HepG2 (cell line): ENCODE measurements around the gene COL8A1. TPM values are rescaled to one million over a fixed set of nuclear protein-coding genes. Genes with fewer than 3 reads are reported as not detected.

Experiments
- ATAC-seq: fragments of 200-7000 bp; cut with Tn5 transposase; 3 replicates; pipeline ENCODE4 v1.9.1; 2020; ENCODE audit warnings: mild to moderate bottlenecking, moderate library complexity
- BruUV-seq: library from RNA; stranded (reverse); fragments of 400-500 nt; replicated peaks from 2 replicates; lab custom pipeline; 2021; lab: Mats Ljungman, UMichigan
- CTCF ChIA-PET: fragments of 300-600 bp; formaldehyde crosslinking; extraction: SDS; loops from one replicate; lab custom pipeline; 2021; ENCODE audit warnings: low total read pairs, inconsistent platforms, low intra/inter-chr PET ratio; lab: Yijun Ruan, JAX
- POLR2A ChIA-PET: fragments of 350-600 bp; sonication (Branson Sonifier 250); formaldehyde crosslinking; loops from one replicate; lab custom pipeline; 2020; ENCODE audit warnings: antibody characterized with exemption, inconsistent platforms; lab: Yijun Ruan, JAX
- DNase-seq: peaks from one replicate; pipeline ENCODE4 v3.0.0-alpha.2; 2015; ENCODE audit warnings: low spot score
- FAIRE-seq: peaks from 3 replicates; lab custom pipeline; 2011; peaks lifted over from hg19 to GRCh38; lab: Jason Lieb, UNC
- H2AFZ ChIP-seq: one replicate; pipeline ENCODE4 v1.6.1; 2011; ENCODE audit warnings: low read length, inconsistent platforms
- H3K27ac ChIP-seq: fragments of 300-600 bp; 3 replicates; pipeline ENCODE4 v1.8.0; 2011; ENCODE audit warnings: mixed run types, mild to moderate bottlenecking, mixed read lengths, low read length, inconsistent platforms; ENCODE audit not compliant: insufficient read depth; ENCODE audit errors: extremely low read length
- H3K27me3 ChIP-seq, 2 experiments: fragments of 200-600 bp in 1 of 2; 2 replicates in 1 of 2; 3 replicates in 1 of 2; pipeline versions ENCODE4 v1.6.0 to v1.8.0; 2011; ENCODE audit warnings: low read length in 2 of 2, mild to moderate bottlenecking in 2 of 2, moderate library complexity in 2 of 2, inconsistent platforms in 1 of 2; ENCODE audit not compliant: insufficient read depth in 2 of 2, control insufficient read depth in 1 of 2
- H3K36me3 ChIP-seq, 2 experiments: fragments of 200-600 bp in 1 of 2; replicated peaks in 1 of 2; 2 replicates in 1 of 2; 3 replicates in 1 of 2; pipeline versions ENCODE4 v1.5.1 to v1.8.0; 2011; ENCODE audit warnings: low read length in 2 of 2, inconsistent platforms in 1 of 2; ENCODE audit not compliant: insufficient read depth in 2 of 2, control insufficient read depth in 1 of 2
- H3K4me1 ChIP-seq: 2 replicates; pipeline ENCODE4 v1.5.1; 2012; ENCODE audit warnings: low read length, inconsistent platforms; ENCODE audit not compliant: insufficient read depth
- H3K4me2 ChIP-seq: 2 replicates; pipeline ENCODE4 v1.6.0; 2011; ENCODE audit warnings: low read depth, low read length, inconsistent platforms
- H3K4me3 ChIP-seq, 3 experiments: fragments of 200-600 bp in 1 of 3; sonication (generic), shearing (Covaris generic) in 1 of 3; replicated peaks in 1 of 3; 2 replicates each; pipeline ENCODE4 v1.5.1; 2011 to 2016; ENCODE audit warnings: low read length in 3 of 3, inconsistent platforms in 2 of 3, low read depth in 2 of 3, mild to moderate bottlenecking in 2 of 3, control low read depth in 1 of 3, mixed read lengths in 1 of 3; ENCODE audit not compliant: insufficient read depth in 1 of 3
- H3K79me2 ChIP-seq: one replicate; pipeline ENCODE4 v1.6.1; 2011; ENCODE audit warnings: low read length, inconsistent platforms; ENCODE audit not compliant: insufficient read depth
- H3K9ac ChIP-seq: 2 replicates; pipeline ENCODE4 v1.6.0; 2011; ENCODE audit warnings: mild to moderate bottlenecking, low read depth, low read length, inconsistent platforms; ENCODE audit not compliant: insufficient read depth
- H3K9me3 ChIP-seq: 2 replicates; pipeline ENCODE4 v1.5.1; 2012; ENCODE audit warnings: mild to moderate bottlenecking, low read length
- H4K20me1 ChIP-seq: 2 replicates; pipeline ENCODE4 v1.6.0; 2011; ENCODE audit warnings: inconsistent platforms, mild to moderate bottlenecking, low read length, moderate library complexity; ENCODE audit not compliant: insufficient read depth
- CBFB ChIP-seq: sonication (generic); formaldehyde crosslinking; IDR thresholded peaks from 2 replicates; pipeline ENCODE4 v1.4.0; 2020; ENCODE audit warnings: missing genetic modification reagents
- FOXM1 ChIP-seq: sonication (generic); formaldehyde crosslinking; IDR thresholded peaks from 2 replicates; pipeline ENCODE4 v1.5.0; 2020; ENCODE audit warnings: missing genetic modification reagents
- HMG20B ChIP-seq: conservative IDR thresholded peaks from 2 replicates; pipeline ENCODE4 v1.6.1; 2016; ENCODE audit warnings: missing genetic modification reagents, missing compliant biosample characterization
- IRF2 ChIP-seq: IDR thresholded peaks from 2 replicates; pipeline ENCODE4 v1.6.1; 2018; ENCODE audit warnings: missing genetic modification reagents, missing compliant biosample characterization
- SNAPC2 ChIP-seq: sonication (generic); formaldehyde crosslinking; IDR thresholded peaks from 2 replicates; pipeline ENCODE4 v1.8.1; 2022; ENCODE audit warnings: mild to moderate bottlenecking, missing genetic modification reagents
- SRSF9 ChIP-seq: fragments of 200-400 bp; formaldehyde crosslinking; IDR thresholded peaks from 2 replicates; pipeline ENCODE4 v1.6.1; 2018; ENCODE audit warnings: borderline replicate concordance, mild to moderate bottlenecking, low read depth, low read length; ENCODE audit not compliant: insufficient read depth, poor library complexity, severe bottlenecking
- SYNCRIP ChIP-seq: fragments of 200-400 bp; formaldehyde crosslinking; IDR thresholded peaks from 2 replicates; pipeline ENCODE4 v1.6.1; 2018; ENCODE audit warnings: mild to moderate bottlenecking, low read depth, low read length; ENCODE audit not compliant: insufficient read depth
- TBX2 ChIP-seq: sonication (generic); formaldehyde crosslinking; IDR thresholded peaks from 2 replicates; pipeline ENCODE4 v1.5.0; 2020; ENCODE audit warnings: missing genetic modification reagents, mild to moderate bottlenecking, borderline replicate concordance
- TFE3 ChIP-seq: IDR thresholded peaks from 2 replicates; pipeline ENCODE4 v1.6.1; 2016
- ZKSCAN5 ChIP-seq: sonication (generic); formaldehyde crosslinking; IDR thresholded peaks from 2 replicates; pipeline ENCODE4 v1.5.1; 2020; ENCODE audit warnings: mild to moderate bottlenecking, missing genetic modification reagents
- ZNF274 ChIP-seq: sonication (generic); formaldehyde crosslinking; IDR thresholded peaks from 2 replicates; pipeline ENCODE4 v1.5.1; 2020; ENCODE audit warnings: mild to moderate bottlenecking, missing genetic modification reagents
- ZNF326 ChIP-seq: sonication (generic); formaldehyde crosslinking; IDR thresholded peaks from 2 replicates; pipeline ENCODE4 v1.4.0; 2020; ENCODE audit warnings: missing genetic modification reagents, borderline replicate concordance
- ZNF335 ChIP-seq: sonication (generic); formaldehyde crosslinking; IDR thresholded peaks from 2 replicates; pipeline ENCODE4 v1.4.0; 2020; ENCODE audit warnings: missing genetic modification reagents
- ZNF367 ChIP-seq: sonication (generic); formaldehyde crosslinking; IDR thresholded peaks from 2 replicates; pipeline ENCODE4 v1.4.0; 2020; ENCODE audit warnings: missing genetic modification reagents, borderline replicate concordance
- ZNF431 ChIP-seq: sonication (generic); formaldehyde crosslinking; IDR thresholded peaks from 2 replicates; pipeline ENCODE4 v1.9.0; 2022; ENCODE audit warnings: missing genetic modification reagents, low read depth, mild to moderate bottlenecking, borderline replicate concordance
- ZNF672 ChIP-seq: sonication (generic); formaldehyde crosslinking; IDR thresholded peaks from 2 replicates; pipeline ENCODE4 v1.8.1; 2022; ENCODE audit warnings: missing genetic modification reagents
- ZNF841 ChIP-seq: sonication (generic); formaldehyde crosslinking; IDR thresholded peaks from 2 replicates; pipeline ENCODE4 v1.8.1; 2023; ENCODE audit warnings: missing genetic modification reagents, borderline replicate concordance
- ZNF878 ChIP-seq: sonication (generic); formaldehyde crosslinking; IDR thresholded peaks from 2 replicates; pipeline ENCODE4 v1.8.1; 2023; ENCODE audit warnings: mild to moderate bottlenecking, missing genetic modification reagents, moderate library complexity
- WGBS: methylation state at CpG from one replicate; pipeline ENCODE4 v1.1.6; 2017; ENCODE audit warnings: low lambda C conversion rate; 5-methylcytosine and 5-hydroxymethylcytosine counted together
- in situ Hi-C: cut with HindIII; loops from 2 replicates; pipeline ENCODE4 v1.10.0; 2017; ENCODE audit warnings: low pct_unique_long_range_greater_than_20kb; ENCODE audit not compliant: extremely low pct_ligation_motif_present
- intact Hi-C: fragments of 100-400 bp; cut with micrococcal nuclease; formaldehyde crosslinking; loops from one replicate; pipeline ENCODE4 v1.10.0; 2022; ENCODE audit not compliant: unreplicated experiment
- polyA plus RNA-seq, 8 experiments: library from polyadenylated mRNA; depleted of rRNA in 3 of 8; stranded (reverse) in 7 of 8; unstranded in 1 of 8; fragments of >200 nt; fragmentation: Illumina TruSeq in 4 of 8; extraction: Trizol in 4 of 8; gene quantifications; 2 replicates each; pipeline versions ENCODE4 v1.2.1 to v1.2.3, GENCODE V29; 2011 to 2016; ENCODE audit warnings: low read depth in 4 of 8, missing spikeins in 1 of 8, mixed read lengths in 1 of 8; ENCODE audit not compliant: insufficient read depth in 1 of 8
- total RNA-seq, 5 experiments: library from RNA; depleted of rRNA; stranded (reverse); fragments of >200 nt; fragmentation: Illumina TruSeq; extraction: Trizol; gene quantifications; 2 replicates each; pipeline ENCODE4 v1.2.3, GENCODE V29; 2016; ENCODE audit warnings: low read depth in 1 of 5
- TF ChIP-seq, protein P1 (sequence below): sonication (generic); formaldehyde crosslinking; IDR thresholded peaks from 2 replicates; pipeline ENCODE4 v1.4.0; 2020; ENCODE audit warnings: mild to moderate bottlenecking, missing genetic modification reagents
- TF ChIP-seq, protein P2 (sequence below): sonication (generic); formaldehyde crosslinking; IDR thresholded peaks from 2 replicates; pipeline ENCODE4 v1.5.0; 2020; ENCODE audit warnings: missing genetic modification reagents

COL8A1 gene
- total and polyA plus RNA-seq, 2 of the 13 experiments (the other 11 are each of a cell fraction or from before 2014, with no cell fraction given): not detected

GRCh38 chr3:99662838-99663570 lies 24.6 kb downstream of the COL8A1 start (continued):
- no peak for TF ChIP-seq ZNF367 (CRISPR knock-in tag)
- no peak for TF ChIP-seq TBX2 (CRISPR knock-in tag)
- no peak for TF ChIP-seq ZNF878 (CRISPR knock-in tag)
- no peak for TF ChIP-seq ZNF672 (CRISPR knock-in tag)
- TF ChIP-seq, all 625 proteins: peak for 0

- POLR2A ChIA-PET: no interaction called here
- Histone ChIP-seq H2AFZ (no peak overlapping the region), H3K4me2 (no peak overlapping the region), H3K79me2 (no peaks in the 10 kb centered on the region), H3K9me3 (no peaks in the 10 kb centered on the region), H3K27me3 (no peaks in the 10 kb centered on the region), H3K36me3 (no peaks in the 10 kb centered on the region), H4K20me1 (no peaks in the 10 kb centered on the region), H3K27ac (no peak overlapping the region), H3K4me1 (no peaks in the 10 kb centered on the region), H3K4me3 (no peak overlapping the region), H3K9ac (no peak overlapping the region)
- CTCF ChIA-PET: no interaction called here
- ATAC-seq (no peak), FAIRE-seq (no peak), DNase-seq (no peak)
- no TSS peak for BruUV-seq
- in situ Hi-C loops (no loop called here), intact Hi-C loops (no loop called here)
- WGBS: 6% methylated on average over 1 of the region's 1 CpG
- TF ChIP-seq SNAPC2 (CRISPR knock-in tag) (no peak), HMG20B (CRISPR knock-in tag) (no peak), ZNF431 (no peak), SRSF9 (no peak), ZNF326 (CRISPR knock-in tag) (no peak), ZNF841 (CRISPR knock-in tag) (no peak), FOXM1 (CRISPR knock-in tag) (no peak), TFE3 (CRISPR knock-in tag) (no peak), ZNF335 (CRISPR knock-in tag) (no peak), ZNF274 (no peak), ZKSCAN5 (CRISPR knock-in tag) (no peak), IRF2 (no peak), SYNCRIP (no peak), CBFB (CRISPR knock-in tag) (no peak)
- TF ChIP-seq, protein P1, sequence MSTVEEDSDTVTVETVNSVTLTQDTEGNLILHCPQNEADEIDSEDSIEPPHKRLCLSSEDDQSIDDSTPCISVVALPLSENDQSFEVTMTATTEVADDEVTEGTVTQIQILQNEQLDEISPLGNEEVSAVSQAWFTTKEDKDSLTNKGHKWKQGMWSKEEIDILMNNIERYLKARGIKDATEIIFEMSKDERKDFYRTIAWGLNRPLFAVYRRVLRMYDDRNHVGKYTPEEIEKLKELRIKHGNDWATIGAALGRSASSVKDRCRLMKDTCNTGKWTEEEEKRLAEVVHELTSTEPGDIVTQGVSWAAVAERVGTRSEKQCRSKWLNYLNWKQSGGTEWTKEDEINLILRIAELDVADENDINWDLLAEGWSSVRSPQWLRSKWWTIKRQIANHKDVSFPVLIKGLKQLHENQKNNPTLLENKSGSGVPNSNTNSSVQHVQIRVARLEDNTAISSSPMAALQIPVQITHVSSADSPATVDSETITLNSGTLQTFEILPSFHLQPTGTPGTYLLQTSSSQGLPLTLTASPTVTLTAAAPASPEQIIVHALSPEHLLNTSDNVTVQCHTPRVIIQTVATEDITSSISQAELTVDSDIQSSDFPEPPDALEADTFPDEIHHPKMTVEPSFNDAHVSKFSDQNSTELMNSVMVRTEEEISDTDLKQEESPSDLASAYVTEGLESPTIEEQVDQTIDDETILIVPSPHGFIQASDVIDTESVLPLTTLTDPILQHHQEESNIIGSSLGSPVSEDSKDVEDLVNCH: no peak
- TF ChIP-seq, protein P2, sequence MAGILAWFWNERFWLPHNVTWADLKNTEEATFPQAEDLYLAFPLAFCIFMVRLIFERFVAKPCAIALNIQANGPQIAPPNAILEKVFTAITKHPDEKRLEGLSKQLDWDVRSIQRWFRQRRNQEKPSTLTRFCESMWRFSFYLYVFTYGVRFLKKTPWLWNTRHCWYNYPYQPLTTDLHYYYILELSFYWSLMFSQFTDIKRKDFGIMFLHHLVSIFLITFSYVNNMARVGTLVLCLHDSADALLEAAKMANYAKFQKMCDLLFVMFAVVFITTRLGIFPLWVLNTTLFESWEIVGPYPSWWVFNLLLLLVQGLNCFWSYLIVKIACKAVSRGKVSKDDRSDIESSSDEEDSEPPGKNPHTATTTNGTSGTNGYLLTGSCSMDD: no peak
Measured at GRCh38 chr3:99663977-99664376, 25.6 kb downstream of the COL8A1 start.
